Activated CD4-positive, alpha-beta memory T cell treated with anti-CD3 and anti-CD28 coated beads for 36 hours (primary cell): ENCODE measurements around the gene TOLLIP. TPM values are rescaled to one million over a fixed set of nuclear protein-coding genes. Genes with fewer than 3 reads are reported as not detected.
"Not testable (repeated sequence)": the region's sequence is repeated elsewhere in the genome, so short reads cannot be mapped to it uniquely, and the experiment has no call there.

Source experiments
- CTCF ChIA-PET: fragments of 350-600 bp; sonication (Branson Sonifier 250); formaldehyde crosslinking; loops from one replicate; lab custom pipeline; 2021; ENCODE audit warnings: antibody characterized with exemption, inconsistent platforms; lab: Charles Lee
- POLR2A ChIA-PET: fragments of 350-600 bp; sonication (Branson Sonifier 250); formaldehyde crosslinking; loops from one replicate; lab custom pipeline; 2021; ENCODE audit warnings: antibody characterized with exemption; lab: Charles Lee
- DNase-seq: peaks from one replicate; pipeline ENCODE4 v3.0.0-alpha.2; 2020
- H3K27ac Mint-ChIP-seq: one replicate; pipeline ENCODE4 v1.8.0; 2021; ENCODE audit warnings: mixed read lengths
- H3K27me3 Mint-ChIP-seq: one replicate; pipeline ENCODE4 v1.8.0; 2021; ENCODE audit warnings: mixed read lengths
- H3K36me3 Mint-ChIP-seq: one replicate; pipeline ENCODE4 v1.8.0; 2021; ENCODE audit warnings: mixed read lengths
- H3K4me1 Mint-ChIP-seq: one replicate; pipeline ENCODE4 v1.8.0; 2021; ENCODE audit warnings: low read depth, mixed read lengths
- H3K4me3 Mint-ChIP-seq: one replicate; pipeline ENCODE4 v1.8.0; 2021; ENCODE audit warnings: mild to moderate bottlenecking, mixed read lengths
- H3K9me3 Mint-ChIP-seq: one replicate; pipeline ENCODE4 v1.8.0; 2021; ENCODE audit warnings: mixed read lengths
- intact Hi-C: fragments of 100-400 bp; cut with micrococcal nuclease; formaldehyde crosslinking; loops from one replicate; pipeline ENCODE4 v1.15.1; 2023
- total RNA-seq, 2 experiments: library from RNA; stranded (reverse); gene quantifications; one replicate each; pipeline ENCODE4 v1.2.3, GENCODE V29; 2021

Gene TOLLIP
- total RNA-seq, 2 experiments from 2014 or later, result 30.0 to 32.1 TPM

DNA sequence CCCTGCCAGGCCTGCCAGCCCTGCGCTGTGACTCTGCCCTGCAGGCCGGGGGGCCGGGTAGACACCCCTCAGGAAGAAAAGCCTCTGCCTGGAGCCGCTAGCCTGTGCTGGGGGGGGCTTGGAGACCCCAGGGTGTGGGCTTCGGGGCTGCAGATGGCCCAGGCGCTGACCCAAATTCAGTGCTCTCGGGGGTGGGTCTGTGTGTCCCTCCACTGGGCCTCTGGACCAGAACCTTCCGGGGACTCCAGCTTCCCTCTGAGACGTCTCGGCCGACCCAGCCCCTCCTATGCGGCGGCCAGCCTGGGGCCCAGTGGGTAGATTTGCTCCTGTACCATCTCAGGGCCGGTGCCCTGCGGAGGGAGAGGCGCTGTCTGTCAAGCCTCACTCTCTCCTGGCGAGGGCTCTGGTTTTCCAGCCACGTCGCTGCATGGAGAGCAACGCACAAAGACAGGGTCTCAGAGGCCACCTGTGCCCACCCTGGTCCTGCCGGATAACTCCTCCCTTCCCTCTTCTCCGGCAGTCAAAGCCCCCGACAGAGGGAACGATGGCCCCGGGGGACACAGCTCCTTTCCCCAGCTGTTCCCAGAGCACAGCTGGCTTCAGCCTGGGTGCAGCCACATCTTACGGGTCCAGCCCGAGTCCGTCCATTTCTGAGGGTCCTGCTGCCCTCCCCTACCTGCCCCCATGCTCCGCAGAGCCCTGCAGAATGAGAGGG, 40.1 kb upstream of the TOLLIP start:
- intact Hi-C loops, result no loop called here
- ChIA-PET CTCF (no interaction called here), POLR2A (no interaction called here)
- no peak for DNase-seq
- no peaks in the 10 kb centered on the region for H3K27me3 Mint-ChIP-seq
- H3K4me3 Mint-ChIP-seq, result no peak overlapping the region
- no peaks in the 10 kb centered on the region for H3K4me1 Mint-ChIP-seq
- no peaks in the 10 kb centered on the region for H3K9me3 Mint-ChIP-seq
- H3K36me3 Mint-ChIP-seq, result no peaks in the 10 kb centered on the region
- H3K27ac Mint-ChIP-seq, result no peak overlapping the region

DNA sequence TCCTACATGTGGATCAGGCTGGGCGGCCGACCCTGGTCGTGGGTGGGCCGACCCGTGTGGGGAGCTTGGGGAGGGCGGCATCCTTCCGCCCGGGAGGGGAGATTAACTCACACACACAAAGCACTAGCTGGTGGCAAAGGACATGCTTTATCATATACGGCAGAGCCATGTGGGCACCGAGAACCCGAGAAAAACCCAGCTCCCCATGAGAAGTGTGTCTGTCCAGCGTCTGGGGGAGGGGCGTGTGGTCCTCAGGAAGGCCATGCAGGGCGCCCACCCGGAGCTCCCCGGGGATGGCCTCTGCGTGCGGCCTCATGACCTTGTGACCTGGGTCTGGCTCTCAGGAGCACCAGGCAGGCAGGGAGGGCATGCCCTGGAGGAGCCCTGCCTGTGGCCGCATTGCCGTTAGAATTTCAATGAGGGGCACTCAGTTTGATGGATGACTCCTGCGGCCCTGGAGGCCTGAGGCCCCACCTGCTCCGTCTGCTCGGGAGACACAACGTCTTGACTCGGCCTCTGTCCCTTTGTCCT, 39.4 kb upstream of the TOLLIP start:
- no peaks in the 10 kb centered on the region for H3K27me3 Mint-ChIP-seq
- no peaks in the 10 kb centered on the region for H3K9me3 Mint-ChIP-seq
- ChIA-PET POLR2A (no interaction called here), CTCF (no interaction called here)
- no peak overlapping the region for H3K27ac Mint-ChIP-seq
- no peaks in the 10 kb centered on the region for H3K36me3 Mint-ChIP-seq
- H3K4me3 Mint-ChIP-seq, result no peak overlapping the region
- intact Hi-C loops, result no loop called here
- no peaks in the 10 kb centered on the region for H3K4me1 Mint-ChIP-seq
- DNase-seq, result no peak

DNA sequence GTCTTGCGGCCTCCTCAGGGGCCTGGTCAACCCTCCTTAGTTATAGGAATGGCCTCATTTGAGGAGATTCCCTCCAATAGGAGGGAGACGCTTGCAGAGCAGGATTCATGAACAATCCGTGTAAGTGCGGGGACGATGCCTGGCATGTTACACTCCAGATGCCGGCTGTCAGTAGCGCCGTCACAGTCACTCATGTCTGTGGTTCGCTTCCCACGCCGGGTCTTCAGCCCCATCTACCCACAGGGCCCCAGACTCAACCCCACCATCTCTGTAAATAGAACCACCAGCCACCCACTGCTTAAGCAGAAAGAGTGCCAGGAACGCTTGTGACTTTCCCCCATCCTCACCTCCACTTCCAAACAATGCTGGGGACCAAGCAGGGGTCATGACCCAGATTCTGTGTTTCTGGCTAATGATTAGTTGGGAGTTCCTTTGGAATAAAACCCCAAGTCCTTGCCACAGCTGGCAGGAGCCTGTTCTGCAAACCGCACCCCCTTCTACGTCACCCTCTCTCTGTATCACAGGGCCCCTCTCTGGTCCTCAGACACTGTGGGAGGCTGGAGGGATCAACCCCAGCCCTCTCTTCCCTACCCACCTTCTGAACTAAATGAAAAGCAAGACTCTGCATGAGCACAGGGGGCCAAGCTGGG, 38.8 kb upstream of the TOLLIP start:
- DNase-seq, result no peak
- no peaks in the 10 kb centered on the region for H3K9me3 Mint-ChIP-seq
- H3K27me3 Mint-ChIP-seq, result no peaks in the 10 kb centered on the region
- ChIA-PET POLR2A (no interaction called here), CTCF (no interaction called here)
- H3K36me3 Mint-ChIP-seq, result no peaks in the 10 kb centered on the region
- no peak overlapping the region for H3K27ac Mint-ChIP-seq
- no peak overlapping the region for H3K4me3 Mint-ChIP-seq
- no peaks in the 10 kb centered on the region for H3K4me1 Mint-ChIP-seq
- intact Hi-C loops, result no loop called here

DNA sequence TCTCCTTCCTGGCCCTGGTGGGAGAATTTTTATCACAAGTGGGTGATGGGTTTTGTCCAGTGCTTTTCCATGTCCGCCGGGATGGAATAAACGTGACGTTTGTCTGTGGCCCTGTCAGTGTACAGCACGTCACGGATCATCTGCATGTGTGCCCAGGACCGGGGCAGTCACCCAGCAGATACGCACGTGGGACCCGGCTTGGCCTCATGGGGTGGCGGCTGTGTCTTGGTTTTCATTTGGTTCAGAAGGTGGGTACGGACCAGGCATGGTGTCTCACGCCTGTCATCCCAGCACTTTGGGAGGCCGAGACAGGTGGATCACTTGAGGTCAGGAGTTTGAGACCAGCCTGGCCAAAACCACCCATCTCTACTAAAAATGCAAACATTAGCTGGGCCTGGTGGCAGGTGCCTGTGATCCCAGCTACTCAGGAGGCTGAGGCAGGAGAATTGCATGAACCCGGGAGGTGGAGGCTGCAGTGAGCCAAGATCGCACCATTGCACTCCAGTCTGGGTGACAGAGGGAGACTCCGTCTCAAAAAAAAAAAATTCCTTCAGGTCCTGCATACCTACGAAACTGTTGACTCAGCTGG, 38.1 kb upstream of the TOLLIP start:
- CTCF ChIA-PET, result interaction anchor here (0.6 kb wide), 1 partner anchor 613 kb away, joined by 3 read pairs; no protein-coding TSS in a partner anchor
- H3K27ac Mint-ChIP-seq, intact Hi-C loops, H3K4me3 Mint-ChIP-seq, H3K27me3 Mint-ChIP-seq, H3K9me3 Mint-ChIP-seq, H3K4me1 Mint-ChIP-seq, H3K36me3 Mint-ChIP-seq, POLR2A ChIA-PET, DNase-seq: not testable (repeated sequence)

DNA sequence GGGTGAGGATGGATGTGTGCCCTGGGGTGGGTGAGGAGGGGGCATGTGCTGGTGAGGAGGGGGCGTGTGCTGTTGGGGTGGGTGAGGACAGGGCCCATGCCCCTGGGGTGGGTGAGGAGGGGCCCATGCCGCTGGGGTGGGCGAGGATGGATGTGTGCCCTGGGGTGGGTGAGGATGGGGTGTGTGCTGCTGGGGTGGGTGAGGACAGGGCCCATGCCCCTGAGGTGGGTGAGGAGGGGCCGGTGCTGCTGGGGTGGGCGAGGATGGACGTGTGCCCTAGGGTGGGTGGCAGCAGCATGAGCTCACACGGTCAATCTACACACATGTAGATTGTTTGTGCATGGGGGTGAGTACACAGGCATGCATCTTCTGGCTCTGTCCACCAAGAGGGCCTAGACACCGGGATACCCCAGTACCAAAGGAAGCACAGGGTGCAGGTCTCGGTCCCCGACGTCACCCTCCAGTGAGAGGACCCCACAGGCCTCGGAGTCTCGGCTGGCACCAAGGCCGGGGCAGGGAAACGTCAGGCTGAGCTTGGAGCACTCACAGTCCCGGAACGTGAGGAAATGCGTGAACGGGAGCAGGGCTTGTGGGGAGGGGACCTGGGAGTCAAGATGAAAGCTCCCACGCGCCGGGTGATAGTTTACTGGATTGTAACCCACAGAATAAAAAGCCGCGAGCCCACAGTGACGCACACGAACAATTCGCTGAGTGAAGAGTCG, 37.4 kb upstream of the TOLLIP start:
- DNase-seq, result no peak
- H3K27me3 Mint-ChIP-seq, result no peaks in the 10 kb centered on the region
- ChIA-PET CTCF (interaction anchor here (0.6 kb wide), 1 partner anchor 614 kb away, joined by 3 read pairs; no protein-coding TSS in a partner anchor), POLR2A (no interaction called here)
- intact Hi-C loops, result no loop called here
- no peaks in the 10 kb centered on the region for H3K36me3 Mint-ChIP-seq
- H3K4me3 Mint-ChIP-seq, result no peak overlapping the region
- H3K27ac Mint-ChIP-seq, result no peak overlapping the region
- no peaks in the 10 kb centered on the region for H3K9me3 Mint-ChIP-seq
- no peaks in the 10 kb centered on the region for H3K4me1 Mint-ChIP-seq

DNA sequence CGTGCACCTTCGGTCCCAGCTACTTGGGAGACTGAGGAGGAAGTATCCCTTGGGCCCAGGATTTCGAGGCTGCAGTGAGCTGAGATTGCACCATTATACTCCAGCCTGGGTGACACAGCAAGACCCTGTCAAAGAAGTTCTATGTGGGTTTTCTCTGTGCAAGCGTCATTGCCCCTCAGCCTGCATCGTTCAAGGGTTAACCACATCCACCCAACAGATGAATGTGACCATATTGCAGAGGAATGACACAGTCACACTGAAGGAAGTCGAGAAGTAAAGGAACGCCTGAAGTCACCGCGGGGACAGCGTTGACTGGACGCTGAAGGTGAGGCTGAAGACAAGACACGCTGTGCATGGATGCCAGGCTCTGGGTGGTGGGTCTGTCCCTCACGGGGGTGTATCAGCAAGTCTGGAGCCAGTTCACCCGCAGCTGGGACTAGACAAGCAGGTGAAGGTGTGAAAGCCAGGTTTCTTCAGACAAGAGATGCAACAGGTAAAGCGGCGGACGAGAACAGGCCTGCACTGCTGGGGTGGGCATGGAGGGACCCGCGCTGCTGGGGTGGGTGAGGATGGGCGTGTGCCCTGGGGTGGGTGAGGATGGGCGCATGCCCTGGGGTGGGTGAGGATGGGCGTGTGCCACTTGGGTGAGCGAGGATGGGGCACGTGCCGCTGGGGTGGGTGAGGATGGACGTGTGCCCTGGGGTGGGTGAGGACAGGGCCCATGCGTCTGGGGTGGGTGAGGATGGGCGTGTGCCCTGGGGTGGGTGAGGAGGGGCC, 36.5 kb upstream of the TOLLIP start:
- no peak for DNase-seq
- Mint-ChIP-seq H3K27me3 (no peaks in the 10 kb centered on the region), H3K4me1 (no peaks in the 10 kb centered on the region), H3K36me3 (no peaks in the 10 kb centered on the region), H3K27ac (no peak overlapping the region), H3K9me3 (no peaks in the 10 kb centered on the region), H3K4me3 (no peak overlapping the region)
- intact Hi-C loops, result no loop called here
- ChIA-PET CTCF (no interaction called here), POLR2A (no interaction called here)

DNA sequence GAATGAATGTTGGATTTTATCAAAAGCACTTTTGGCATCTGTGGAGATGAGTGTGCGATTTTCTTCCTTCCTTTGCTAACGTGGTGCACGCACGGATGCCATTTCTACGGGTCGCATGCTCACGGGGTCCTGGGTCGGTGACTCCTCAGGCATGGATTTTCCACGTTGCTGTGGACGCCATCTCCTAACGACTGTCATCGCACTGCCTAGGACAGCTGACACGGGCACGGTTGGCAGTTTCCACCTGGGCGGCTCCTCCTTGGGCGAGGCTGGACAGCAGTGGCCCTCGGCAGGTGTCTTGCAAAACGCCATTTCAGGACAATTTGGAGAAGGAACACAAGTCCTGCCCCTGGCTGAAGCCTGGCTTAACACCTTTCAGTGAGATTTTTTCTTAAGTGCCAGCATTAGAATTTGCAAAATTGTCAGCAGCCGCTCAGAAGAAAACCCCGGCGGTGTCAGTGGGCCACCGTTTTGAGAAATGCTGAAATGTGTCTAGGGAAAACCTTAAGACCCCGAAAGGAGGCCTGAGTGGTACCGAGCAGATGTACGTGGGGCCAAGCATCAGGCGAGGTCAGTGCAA, 34.7 kb upstream of the TOLLIP start:
- DNase-seq, result peak; percentile 1
- ChIA-PET CTCF (no interaction called here), POLR2A (no interaction called here)
- Mint-ChIP-seq H3K4me3 (no peak overlapping the region), H3K36me3 (no peaks in the 10 kb centered on the region), H3K9me3 (no peaks in the 10 kb centered on the region), H3K4me1 (no peaks in the 10 kb centered on the region), H3K27ac (no peak overlapping the region), H3K27me3 (no peaks in the 10 kb centered on the region)
- intact Hi-C loops, result no loop called here

DNA sequence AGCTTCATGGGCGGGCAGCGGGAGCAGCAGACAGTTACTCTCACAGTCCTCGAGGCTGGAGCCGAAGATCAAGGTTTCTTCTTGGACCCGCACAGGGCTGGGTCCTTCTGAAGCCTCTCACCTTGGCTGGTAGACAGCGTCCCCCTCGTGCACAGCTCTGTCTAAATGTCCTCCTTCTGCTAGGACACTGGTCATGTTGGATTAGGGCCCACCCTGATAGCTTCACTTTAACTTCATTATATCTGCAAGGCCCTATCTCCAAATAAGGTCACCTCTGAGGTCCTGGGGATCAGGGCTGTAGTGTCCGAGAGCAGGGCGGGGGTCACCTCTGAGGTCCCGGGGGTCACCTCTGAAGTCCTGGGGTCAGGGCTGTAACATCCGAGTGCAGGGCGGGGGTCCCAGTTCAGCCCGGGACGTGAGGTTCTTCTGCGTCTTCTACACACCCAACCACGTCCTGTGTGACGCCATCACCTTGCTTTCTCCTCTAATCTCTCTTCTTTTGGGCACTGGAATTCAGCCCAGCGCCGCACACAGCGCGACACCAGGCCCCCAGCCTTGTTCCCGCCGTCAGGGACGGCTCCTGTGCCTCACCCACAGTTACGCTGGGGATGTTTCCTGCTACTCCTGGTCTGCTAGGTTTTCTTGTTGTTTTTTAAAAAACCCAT, 34.1 kb upstream of the TOLLIP start:
- no peaks in the 10 kb centered on the region for H3K36me3 Mint-ChIP-seq
- H3K4me1 Mint-ChIP-seq, result no peaks in the 10 kb centered on the region
- ChIA-PET POLR2A (no interaction called here), CTCF (no interaction called here)
- no peaks in the 10 kb centered on the region for H3K27me3 Mint-ChIP-seq
- H3K4me3 Mint-ChIP-seq, result no peak overlapping the region
- DNase-seq, result no peak
- no peaks in the 10 kb centered on the region for H3K9me3 Mint-ChIP-seq
- no peak overlapping the region for H3K27ac Mint-ChIP-seq
- intact Hi-C loops, result no loop called here

DNA sequence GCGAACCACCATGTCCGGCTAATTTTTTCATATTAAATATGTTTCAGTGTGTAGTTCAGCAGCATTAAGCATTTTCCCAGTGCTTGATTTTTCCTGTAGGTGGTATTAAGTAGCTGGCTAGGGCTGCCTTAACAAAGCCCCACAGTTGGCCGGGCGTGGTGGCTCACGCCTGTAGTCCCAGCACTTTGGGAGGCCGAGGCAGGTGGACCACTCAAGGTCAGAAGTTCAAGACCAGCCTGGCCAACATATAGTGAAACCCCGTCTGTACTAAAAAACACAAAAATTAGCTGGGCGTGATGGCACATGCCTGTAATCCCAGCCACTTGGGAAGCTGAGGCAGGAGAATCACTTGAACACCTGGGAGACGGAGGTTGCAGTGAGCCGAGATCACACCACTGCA, 33.5 kb upstream of the TOLLIP start:
- H3K36me3 Mint-ChIP-seq, result no peaks in the 10 kb centered on the region
- intact Hi-C loops, result no loop called here
- peaks cover 5% of the 10 kb centered on the region for H3K9me3 Mint-ChIP-seq
- H3K4me3 Mint-ChIP-seq, result no peak overlapping the region
- no peaks in the 10 kb centered on the region for H3K4me1 Mint-ChIP-seq
- DNase-seq, result peak; percentile 5
- no peaks in the 10 kb centered on the region for H3K27me3 Mint-ChIP-seq
- ChIA-PET CTCF (interaction anchor here (0.9 kb wide), 1 partner anchor 19 kb away, joined by 3 read pairs; no protein-coding TSS in a partner anchor), POLR2A (no interaction called here)
- no peak overlapping the region for H3K27ac Mint-ChIP-seq

DNA sequence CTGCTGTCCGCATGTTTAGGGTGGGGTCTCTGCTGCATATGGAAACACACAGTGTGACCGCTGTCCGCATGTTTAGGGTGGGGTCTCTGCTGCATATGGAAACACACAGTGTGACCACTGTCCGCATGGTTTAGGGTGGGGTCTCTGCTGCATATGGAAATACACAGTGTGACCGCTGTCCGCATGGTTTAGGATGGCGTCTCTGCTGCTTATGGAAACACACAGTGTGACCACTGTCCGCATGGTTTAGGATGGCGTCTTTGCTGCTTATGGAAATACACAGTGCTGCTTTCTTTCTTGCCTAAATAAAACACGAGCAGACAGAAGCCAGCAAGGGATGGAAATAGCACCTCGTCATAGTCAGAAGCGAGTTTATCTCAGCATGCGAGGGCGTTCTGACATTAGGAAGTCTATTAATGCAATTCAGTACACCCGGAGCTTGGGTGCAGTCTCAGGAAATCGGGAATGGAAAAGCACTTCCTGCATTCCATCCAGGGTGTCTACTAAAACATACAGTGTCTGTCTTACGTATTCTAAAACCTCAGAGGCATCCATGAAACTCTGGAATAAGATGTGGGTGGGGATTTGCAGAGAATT, 32.6 kb upstream of the TOLLIP start:
- ChIA-PET POLR2A (no interaction called here), CTCF (interaction anchor here (0.9 kb wide), 1 partner anchor 18 kb away, joined by 3 read pairs; no protein-coding TSS in a partner anchor)
- Mint-ChIP-seq H3K36me3 (no peaks in the 10 kb centered on the region), H3K4me1 (no peaks in the 10 kb centered on the region), H3K4me3 (no peak overlapping the region), H3K27ac (no peak overlapping the region), H3K9me3 (peaks cover 8% of the 10 kb centered on the region), H3K27me3 (peaks cover 2% of the 10 kb centered on the region)
- DNase-seq, result peak; percentile 6
- intact Hi-C loops, result no loop called here

DNA sequence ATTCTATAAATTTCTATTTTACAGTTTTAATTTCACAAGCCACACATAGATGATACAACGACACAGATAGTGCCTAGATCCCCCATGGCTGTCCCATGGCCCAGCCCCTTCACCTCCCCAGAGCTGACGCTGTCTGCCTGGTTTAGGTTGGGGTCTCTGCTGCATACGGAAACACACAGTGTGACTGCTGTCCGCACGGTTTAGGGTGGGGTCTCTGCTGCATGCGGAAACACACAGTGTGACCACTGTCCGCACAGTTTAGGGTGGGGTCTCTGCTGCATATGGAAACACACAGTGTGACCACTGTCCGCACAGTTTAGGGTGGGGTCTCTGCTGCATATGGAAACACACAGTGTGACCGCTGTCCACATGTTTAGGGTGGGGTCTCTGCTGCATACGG, 31.8 kb upstream of the TOLLIP start:
- H3K9me3 Mint-ChIP-seq, H3K4me1 Mint-ChIP-seq, H3K36me3 Mint-ChIP-seq, H3K27ac Mint-ChIP-seq, POLR2A ChIA-PET, H3K27me3 Mint-ChIP-seq, intact Hi-C loops, CTCF ChIA-PET, H3K4me3 Mint-ChIP-seq: not testable (repeated sequence)
- peak; percentile 2 for DNase-seq
